AG09319 (cell line): ENCODE data around the gene ASB13.

Experiments used
- DNase-seq: peaks from one replicate; pipeline ENCODE4 v3.0.0-alpha.2; 2010; ENCODE audit warnings: low read depth; ENCODE audit errors: extremely low read depth
- TF ChIP-seq, protein P1 (sequence below): IDR thresholded peaks from 2 replicates; pipeline ENCODE4 v1.5.1; 2011; ENCODE audit warnings: low read depth, mild to moderate bottlenecking, inconsistent platforms, low read length, moderate library complexity

ASB13 gene

GRCh38 chr10:5652746-5653145, 13.6 kb downstream of the ASB13 start:
- DNase-seq: no peak
- TF ChIP-seq, protein P1, sequence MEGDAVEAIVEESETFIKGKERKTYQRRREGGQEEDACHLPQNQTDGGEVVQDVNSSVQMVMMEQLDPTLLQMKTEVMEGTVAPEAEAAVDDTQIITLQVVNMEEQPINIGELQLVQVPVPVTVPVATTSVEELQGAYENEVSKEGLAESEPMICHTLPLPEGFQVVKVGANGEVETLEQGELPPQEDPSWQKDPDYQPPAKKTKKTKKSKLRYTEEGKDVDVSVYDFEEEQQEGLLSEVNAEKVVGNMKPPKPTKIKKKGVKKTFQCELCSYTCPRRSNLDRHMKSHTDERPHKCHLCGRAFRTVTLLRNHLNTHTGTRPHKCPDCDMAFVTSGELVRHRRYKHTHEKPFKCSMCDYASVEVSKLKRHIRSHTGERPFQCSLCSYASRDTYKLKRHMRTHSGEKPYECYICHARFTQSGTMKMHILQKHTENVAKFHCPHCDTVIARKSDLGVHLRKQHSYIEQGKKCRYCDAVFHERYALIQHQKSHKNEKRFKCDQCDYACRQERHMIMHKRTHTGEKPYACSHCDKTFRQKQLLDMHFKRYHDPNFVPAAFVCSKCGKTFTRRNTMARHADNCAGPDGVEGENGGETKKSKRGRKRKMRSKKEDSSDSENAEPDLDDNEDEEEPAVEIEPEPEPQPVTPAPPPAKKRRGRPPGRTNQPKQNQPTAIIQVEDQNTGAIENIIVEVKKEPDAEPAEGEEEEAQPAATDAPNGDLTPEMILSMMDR: no peak

GRCh38 chr10:5651388-5651764, 15.0 kb downstream of the ASB13 start:
- DNase-seq: no peak
- TF ChIP-seq, protein P1: no peak

DNA sequence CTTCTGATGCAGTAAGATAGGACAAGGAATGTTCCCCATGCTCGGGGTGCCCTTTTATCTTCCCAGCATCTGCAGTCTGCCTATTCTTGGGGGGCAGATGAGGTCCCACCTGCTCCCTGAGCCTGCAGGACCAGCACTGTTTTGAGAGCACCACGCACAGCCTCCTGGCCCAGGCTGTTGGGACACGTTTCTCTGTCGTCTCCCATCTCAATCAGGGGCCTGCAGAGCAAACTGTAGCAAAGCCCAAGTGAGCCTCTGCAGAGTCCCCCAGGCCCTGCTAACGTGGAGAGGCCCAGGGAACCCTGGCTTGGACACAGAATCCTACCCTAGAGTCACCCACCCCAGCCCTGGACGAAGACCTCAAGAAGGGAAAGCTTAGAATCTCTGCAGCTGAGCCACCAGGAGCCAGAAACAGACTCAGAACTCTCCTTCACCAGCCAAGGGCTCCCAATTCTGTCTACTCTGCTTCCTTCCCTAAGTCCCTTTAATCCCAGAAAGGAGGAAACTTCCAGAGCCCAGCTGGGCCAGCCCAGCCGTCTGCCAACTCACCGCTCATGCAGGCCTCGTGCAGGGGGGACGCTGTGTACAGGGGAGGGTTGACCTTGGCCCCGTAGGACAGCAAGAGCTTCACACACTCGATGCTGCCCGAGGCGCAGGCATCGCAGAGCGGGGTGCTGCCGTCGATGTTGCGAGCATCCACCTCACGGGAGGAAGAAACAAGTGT, 15.6 kb downstream of the ASB13 start:
- no peak for DNase-seq
- TF ChIP-seq, protein P1: no peak

DNA sequence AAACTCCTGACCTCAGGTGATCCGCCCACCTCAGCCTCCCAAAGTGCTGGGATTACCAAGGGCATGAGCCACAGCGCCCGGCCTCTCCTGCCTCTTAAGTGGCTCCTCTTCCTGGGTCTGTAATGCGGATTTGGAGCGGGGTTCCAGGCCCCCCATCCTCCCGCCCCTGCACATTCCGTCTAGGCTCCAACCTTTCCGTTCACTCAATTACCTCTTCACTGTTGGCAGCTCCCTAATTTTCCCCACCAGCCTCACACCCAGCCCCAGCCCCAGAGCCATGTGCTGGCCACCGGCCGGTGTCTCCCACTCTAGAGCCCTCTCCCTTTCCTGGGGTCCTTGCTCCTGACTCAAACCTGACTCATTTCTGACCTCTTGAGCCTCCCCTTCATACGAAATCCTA, 16.6 kb downstream of the ASB13 start:
- no peak for DNase-seq
- TF ChIP-seq, protein P1: no peak

DNA sequence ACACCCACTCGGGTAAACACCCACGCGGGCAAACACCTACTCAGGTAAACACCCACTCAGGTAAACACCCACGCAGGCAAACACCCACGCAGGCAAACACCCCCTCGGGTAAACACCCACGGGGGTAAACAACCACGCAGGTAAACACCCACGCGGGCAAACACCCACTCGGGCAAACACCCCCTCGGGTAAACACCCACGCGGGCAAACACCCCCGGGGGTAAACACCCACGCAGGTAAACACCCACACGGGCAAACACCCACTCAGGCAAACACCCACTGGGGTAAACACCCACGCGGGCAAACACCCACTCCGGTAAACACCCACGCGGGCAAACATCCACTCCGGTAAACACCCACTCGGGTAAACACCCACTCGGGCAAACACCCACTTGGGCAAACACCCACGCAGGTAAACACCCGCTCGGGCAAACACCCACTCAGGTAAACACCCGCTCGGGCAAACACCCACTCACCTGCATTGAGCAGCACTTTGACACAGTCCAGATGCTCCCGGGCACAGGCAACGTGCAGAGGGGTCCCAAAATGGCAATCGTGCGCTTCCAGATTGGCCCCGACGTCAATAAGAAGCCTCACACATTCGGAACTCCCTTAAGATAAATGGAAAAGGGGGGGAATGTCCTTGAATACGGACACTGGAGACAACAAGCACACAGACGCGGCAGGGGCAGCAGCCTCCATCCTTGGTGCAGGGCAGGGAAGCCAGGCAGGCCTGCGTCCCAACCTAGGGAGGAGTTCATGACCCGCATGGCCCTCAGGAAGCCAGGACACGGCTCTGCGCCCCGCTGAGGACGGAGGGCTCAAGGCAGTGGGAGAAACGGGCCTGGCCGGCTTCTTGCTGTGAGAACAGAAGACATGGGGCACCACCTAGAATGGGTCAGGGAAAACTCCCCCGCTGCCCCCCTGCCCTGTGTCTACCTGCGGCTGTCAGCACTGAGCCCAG, 17.6 kb downstream of the ASB13 start:
- no peak for DNase-seq
- TF ChIP-seq, protein P1: no peak

- DNase-seq: no peak
Measured at GRCh38 chr10:5647507-5648240, 18.7 kb downstream of the ASB13 start.

More at GRCh38 chr10:5647507-5648240, 18.7 kb downstream of the ASB13 start:
- TF ChIP-seq, protein P1: no peak
